ENCODE data around the gene ADGRF1. TPM values are rescaled to one million over a fixed set of nuclear protein-coding genes. Genes with fewer than 3 reads are reported as not detected.

Gene ADGRF1
- total RNA-seq, 4 donors from 2014 or later, result 0.64 to 1.2 TPM; not detected in 2

- no peaks in the 10 kb centered on the region for H3K9me3 ChIP-seq
- TF ChIP-seq EP300 (IDR thresholded peaks at IDR 0.05; ENCODE audit: low read depth) (no peak), POLR2AphosphoS5 (IDR thresholded peaks at IDR 0.05) (no peak), POLR2A (IDR thresholded peaks at IDR 0.05) (no peak)
- TF ChIP-seq, protein P1, sequence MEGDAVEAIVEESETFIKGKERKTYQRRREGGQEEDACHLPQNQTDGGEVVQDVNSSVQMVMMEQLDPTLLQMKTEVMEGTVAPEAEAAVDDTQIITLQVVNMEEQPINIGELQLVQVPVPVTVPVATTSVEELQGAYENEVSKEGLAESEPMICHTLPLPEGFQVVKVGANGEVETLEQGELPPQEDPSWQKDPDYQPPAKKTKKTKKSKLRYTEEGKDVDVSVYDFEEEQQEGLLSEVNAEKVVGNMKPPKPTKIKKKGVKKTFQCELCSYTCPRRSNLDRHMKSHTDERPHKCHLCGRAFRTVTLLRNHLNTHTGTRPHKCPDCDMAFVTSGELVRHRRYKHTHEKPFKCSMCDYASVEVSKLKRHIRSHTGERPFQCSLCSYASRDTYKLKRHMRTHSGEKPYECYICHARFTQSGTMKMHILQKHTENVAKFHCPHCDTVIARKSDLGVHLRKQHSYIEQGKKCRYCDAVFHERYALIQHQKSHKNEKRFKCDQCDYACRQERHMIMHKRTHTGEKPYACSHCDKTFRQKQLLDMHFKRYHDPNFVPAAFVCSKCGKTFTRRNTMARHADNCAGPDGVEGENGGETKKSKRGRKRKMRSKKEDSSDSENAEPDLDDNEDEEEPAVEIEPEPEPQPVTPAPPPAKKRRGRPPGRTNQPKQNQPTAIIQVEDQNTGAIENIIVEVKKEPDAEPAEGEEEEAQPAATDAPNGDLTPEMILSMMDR (IDR thresholded peaks at IDR 0.05), result no peak
- intact Hi-C loops (cut with DNase I; ENCODE audit: low total_unique reads), result no loop called here
- DNase-seq, result no peak
- H3K27ac ChIP-seq, result no peak overlapping the region
- H3K4me1 ChIP-seq, result no peaks in the 10 kb centered on the region
- WGBS, 2 donors (ENCODE audit: low coverage in 1 of 2), result 71 to 86% methylated on average over 1 to 5 of the region's 5 CpGs
- no peaks in the 10 kb centered on the region for H3K27me3 ChIP-seq
- H3K36me3 ChIP-seq, result no peaks in the 10 kb centered on the region
- in situ Hi-C loops (cut with MboI; ENCODE audit: low pct_ligation_motif_present in 1 of 4, low pct_unique_long_range_greater_than_20kb in 1 of 4, low sequenced_read_pairs in 3 of 4), result no loop called here
- no peak overlapping the region for H3K4me3 ChIP-seq
Observed at GRCh38 chr6:47019941-47020340, 22.2 kb downstream of the ADGRF1 start.

DNA sequence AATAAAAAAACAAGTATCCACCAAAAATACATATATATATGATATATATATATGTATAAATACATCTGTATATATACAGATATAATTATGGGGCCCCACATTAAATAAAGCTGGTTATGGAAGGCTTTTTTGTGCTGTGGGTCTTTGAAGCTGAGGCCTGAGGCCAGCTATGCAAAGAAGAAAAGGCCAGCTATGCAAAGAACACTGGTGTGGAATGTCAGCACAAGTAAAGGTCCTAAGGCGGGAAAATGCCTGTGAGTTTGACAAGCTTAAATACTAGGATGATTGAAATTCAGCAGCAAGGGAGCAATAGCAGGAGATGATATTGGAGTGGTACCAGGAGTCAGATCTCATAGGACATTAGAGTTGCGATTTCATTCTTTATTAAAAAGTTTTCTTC lies 25.2 kb downstream of the ADGRF1 start:
- in situ Hi-C loops (cut with MboI; ENCODE audit: low pct_ligation_motif_present in 1 of 4, low pct_unique_long_range_greater_than_20kb in 1 of 4, low sequenced_read_pairs in 3 of 4), result no loop called here
- H3K27me3 ChIP-seq, result no peaks in the 10 kb centered on the region
- intact Hi-C loops (cut with DNase I; ENCODE audit: low total_unique reads), result no loop called here
- TF ChIP-seq, protein P1 (IDR thresholded peaks at IDR 0.05), result no peak
- no peak for TF ChIP-seq POLR2AphosphoS5 (IDR thresholded peaks at IDR 0.05)
- TF ChIP-seq POLR2A (IDR thresholded peaks at IDR 0.05), result no peak
- no peak for TF ChIP-seq EP300 (IDR thresholded peaks at IDR 0.05; ENCODE audit: low read depth)
- WGBS, 2 donors (ENCODE audit: low coverage in 1 of 2), result 94% methylated on average over 2 of the region's 2 CpGs
- no peak overlapping the region for H3K27ac ChIP-seq
- no peaks in the 10 kb centered on the region for H3K36me3 ChIP-seq
- no peaks in the 10 kb centered on the region for H3K9me3 ChIP-seq
- no peak for DNase-seq
- H3K4me3 ChIP-seq, result no peak overlapping the region
- no peaks in the 10 kb centered on the region for H3K4me1 ChIP-seq

GRCh38 chr6:47016261-47016660 lies 25.9 kb downstream of the ADGRF1 start:
- no peaks in the 10 kb centered on the region for H3K9me3 ChIP-seq
- H3K4me1 ChIP-seq, result no peaks in the 10 kb centered on the region
- 60 to 62% methylated on average over 4 of the region's 4 CpGs for WGBS, 2 donors (ENCODE audit: low coverage in 1 of 2)
- no peak overlapping the region for H3K27ac ChIP-seq
- TF ChIP-seq POLR2A (IDR thresholded peaks at IDR 0.05), result no peak
- no peak for TF ChIP-seq EP300 (IDR thresholded peaks at IDR 0.05; ENCODE audit: low read depth)
- TF ChIP-seq, protein P1 (IDR thresholded peaks at IDR 0.05), result no peak
- no peak for TF ChIP-seq POLR2AphosphoS5 (IDR thresholded peaks at IDR 0.05)
- H3K27me3 ChIP-seq, result no peaks in the 10 kb centered on the region
- H3K4me3 ChIP-seq, result no peak overlapping the region
- in situ Hi-C loops (cut with MboI; ENCODE audit: low pct_ligation_motif_present in 1 of 4, low pct_unique_long_range_greater_than_20kb in 1 of 4, low sequenced_read_pairs in 3 of 4) (no loop called here), intact Hi-C loops (cut with DNase I; ENCODE audit: low total_unique reads) (no loop called here)
- H3K36me3 ChIP-seq, result no peaks in the 10 kb centered on the region
- DNase-seq, result no peak

GRCh38 chr6:47014401-47014800 lies 27.7 kb downstream of the ADGRF1 start:
- Histone ChIP-seq H3K36me3 (no peaks in the 10 kb centered on the region), H3K9me3 (no peaks in the 10 kb centered on the region), H3K4me3 (no peak overlapping the region), H3K4me1 (no peaks in the 10 kb centered on the region), H3K27me3 (no peaks in the 10 kb centered on the region), H3K27ac (no peak overlapping the region)
- in situ Hi-C loops (cut with MboI; ENCODE audit: low pct_ligation_motif_present in 1 of 4, low pct_unique_long_range_greater_than_20kb in 1 of 4, low sequenced_read_pairs in 3 of 4), result no loop called here
- TF ChIP-seq EP300 (IDR thresholded peaks at IDR 0.05; ENCODE audit: low read depth) (no peak), POLR2AphosphoS5 (IDR thresholded peaks at IDR 0.05) (no peak), POLR2A (IDR thresholded peaks at IDR 0.05) (no peak)
- TF ChIP-seq, protein P1 (IDR thresholded peaks at IDR 0.05), result no peak
- 87 to 90% methylated on average over 3 to 4 of the region's 4 CpGs for WGBS, 2 donors (ENCODE audit: low coverage in 1 of 2)
- intact Hi-C loops (cut with DNase I; ENCODE audit: low total_unique reads), result no loop called here
- DNase-seq, result no peak

All from transverse colon (tissue), 4 donors.